Caco-2 (cell line): Measurements from ENCODE around the gene HOXA2. TPM values are rescaled to one million over a fixed set of nuclear protein-coding genes. Genes with fewer than 3 reads are reported as not detected.
A peak's percentile ranks its signal among the peaks of the same experiment; 100 is the strongest.

ENCODE experiments used
- BruUV-seq: library from RNA; stranded (reverse); fragments of 400-500 nt; replicated peaks from 2 replicates; lab custom pipeline; 2021; lab: Mats Ljungman, UMichigan
- CTCF ChIA-PET: fragments of 300-600 bp; sonication (Branson Sonifier 250); formaldehyde crosslinking; loops from one replicate; lab custom pipeline; 2022; ENCODE audit warnings: antibody characterized with exemption; lab: Charles Lee
- POLR2A ChIA-PET: fragments of 300-600 bp; sonication (Branson Sonifier 250); formaldehyde crosslinking; loops from one replicate; lab custom pipeline; 2022; ENCODE audit warnings: antibody characterized with exemption; lab: Charles Lee
- DNase-seq, 2 experiments: peaks; one replicate each; pipeline versions ENCODE4 v3.0.0 to v3.0.0-alpha.2; 2020 to 2022
- H3K27me3 ChIP-seq: replicated peaks from 2 replicates; pipeline ENCODE4 v1.6.0; 2011; ENCODE audit warnings: low read length; ENCODE audit not compliant: control insufficient read depth, insufficient read depth
- H3K36me3 ChIP-seq: 2 replicates; pipeline ENCODE4 v1.5.1; 2011; ENCODE audit warnings: low read length; ENCODE audit not compliant: control insufficient read depth, insufficient read depth
- H3K4me1 ChIP-seq: fragments of 250-450 bp; sonication (Bioruptor Pico); 2 replicates; pipeline ENCODE4 v1.5.1; 2020; ENCODE audit warnings: mild to moderate bottlenecking
- H3K4me3 ChIP-seq: 2 replicates; pipeline ENCODE4 v1.5.1; 2011; ENCODE audit warnings: low read depth, mild to moderate bottlenecking, control low read depth, low read length
- H3K9me3 ChIP-seq: fragments of 250-450 bp; sonication (Bioruptor Pico); 2 replicates; pipeline ENCODE4 v1.5.1; 2020; ENCODE audit warnings: mild to moderate bottlenecking, moderate library complexity
- H3K27ac Mint-ChIP-seq: one replicate; pipeline ENCODE4 v1.8.0; 2022; ENCODE audit warnings: mixed read lengths; ENCODE audit not compliant: unreplicated experiment
- H3K27me3 Mint-ChIP-seq: one replicate; pipeline ENCODE4 v1.8.0; 2022; ENCODE audit warnings: mixed read lengths; ENCODE audit not compliant: insufficient read depth, unreplicated experiment
- H3K36me3 Mint-ChIP-seq: one replicate; pipeline ENCODE4 v1.8.0; 2022; ENCODE audit warnings: mild to moderate bottlenecking, mixed read lengths; ENCODE audit not compliant: insufficient read depth, unreplicated experiment
- H3K4me1 Mint-ChIP-seq: one replicate; pipeline ENCODE4 v1.8.0; 2022; ENCODE audit warnings: low read depth, mixed read lengths; ENCODE audit not compliant: unreplicated experiment
- H3K4me3 Mint-ChIP-seq: one replicate; pipeline ENCODE4 v1.8.0; 2022; ENCODE audit warnings: mild to moderate bottlenecking, moderate library complexity, mixed read lengths; ENCODE audit not compliant: unreplicated experiment
- H3K9me3 Mint-ChIP-seq: one replicate; pipeline ENCODE4 v1.8.0; 2022; ENCODE audit warnings: mixed read lengths; ENCODE audit not compliant: unreplicated experiment
- CTCF ChIP-seq, 2 experiments: fragments of 200-600 bp in 1 of 2; IDR thresholded peaks; 1 replicate in 1 of 2; 2 replicates in 1 of 2; pipeline versions ENCODE4 v1.5.1 to v1.8.0; 2011 to 2022; ENCODE audit warnings: antibody characterized with exemption in 1 of 2, control low read depth in 1 of 2, inconsistent platforms in 1 of 2, low read depth in 1 of 2, low read length in 1 of 2, mild to moderate bottlenecking in 1 of 2, moderate library complexity in 1 of 2; ENCODE audit not compliant: insufficient read depth in 1 of 2, severe bottlenecking in 1 of 2, unreplicated experiment in 1 of 2
- intact Hi-C: fragments of 100-400 bp; cut with micrococcal nuclease; formaldehyde crosslinking; loops from one replicate; pipeline ENCODE4 v1.10.0; 2022; ENCODE audit not compliant: unreplicated experiment
- total RNA-seq: library from RNA; stranded (reverse); gene quantifications from 2 replicates; pipeline ENCODE4 v1.2.3, GENCODE V29; 2022

HOXA2 gene
- total RNA-seq, 1 experiment from 2014 or later = 1.5 TPM

DNA sequence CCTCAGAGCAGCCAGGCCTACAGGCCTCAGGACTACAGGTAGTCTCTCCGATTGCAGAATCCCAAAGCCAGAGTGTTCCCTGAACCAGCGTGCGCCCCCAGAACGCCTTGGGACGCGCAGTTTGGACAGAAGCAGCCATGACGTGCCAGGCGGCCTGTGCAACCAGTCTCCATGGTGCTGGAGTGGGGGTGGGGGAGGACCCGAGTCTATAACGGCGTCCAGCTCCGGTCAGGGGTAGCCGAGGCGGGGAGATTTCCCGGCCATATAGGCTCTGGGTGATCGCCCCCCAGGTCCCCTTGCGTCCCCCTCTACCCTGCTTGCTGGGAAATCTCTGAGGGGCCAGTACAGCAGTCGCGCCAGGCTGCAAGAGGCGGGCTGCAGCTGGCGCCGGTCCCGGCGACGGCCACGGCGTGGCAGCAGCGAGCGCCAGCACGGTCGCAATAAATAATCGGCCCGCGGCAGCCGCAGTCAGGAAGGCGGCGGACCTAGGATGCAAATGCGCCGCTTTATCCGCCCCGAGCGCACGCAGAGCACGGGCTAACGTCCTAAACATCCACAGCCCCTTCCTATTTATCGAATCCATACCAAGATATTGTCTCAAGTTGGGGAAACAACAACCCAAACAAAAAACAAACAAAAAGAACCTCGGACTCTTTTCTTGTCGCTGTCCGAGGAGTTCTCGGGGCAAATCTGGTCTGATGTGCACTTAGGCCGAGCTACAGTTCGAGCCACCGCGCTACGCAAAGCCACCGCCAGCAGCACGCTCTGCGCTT, 48.3 kb upstream of the HOXA2 start:
- Histone ChIP-seq H3K4me3 (peak overlapping the region; percentile 68), H3K4me1 (peaks cover 27% of the 10 kb centered on the region), H3K36me3 (no peaks in the 10 kb centered on the region; the same call in 1 of the 2 replicates), H3K27me3 (no peaks in the 10 kb centered on the region), H3K9me3 (no peaks in the 10 kb centered on the region)
- no peaks in the 10 kb centered on the region for H3K9me3 Mint-ChIP-seq
- intact Hi-C loops = loop anchor here (1.0 kb wide), 1 partner anchor 11 kb away; no protein-coding TSS in a partner anchor
- no peaks in the 10 kb centered on the region for H3K27me3 Mint-ChIP-seq
- TF ChIP-seq CTCF (IDR thresholded peaks at IDR 0.05; ENCODE audit: insufficient read depth in 1 of 2, low read depth in 1 of 2, low read length in 1 of 2, severe bottlenecking in 1 of 2, unreplicated experiment in 1 of 2) = peak; percentile 76 to 92
- no peaks in the 10 kb centered on the region for H3K4me1 Mint-ChIP-seq
- peaks cover 19% of the 10 kb centered on the region for H3K36me3 Mint-ChIP-seq
- peak; percentile 62 to 85 for DNase-seq
- ChIA-PET CTCF (interaction anchor here (0.5 to 4.0 kb wide), 13 partner anchors 11 to 470 kb away, joined by 3 to 40 read pairs (median 3); partner anchors contain the start of genes HOXA4 and HOXA9), POLR2A (interaction anchor here (1.0 kb wide), 2 partner anchors 10 to 35 kb away, joined by 4 to 5 read pairs; no protein-coding TSS in a partner anchor)
- H3K27ac Mint-ChIP-seq = peak overlapping the region; percentile 82
- no TSS peak for BruUV-seq
- H3K4me3 Mint-ChIP-seq = peak overlapping the region; percentile 94

GRCh38 chr7:27149842-27150567, 47.5 kb upstream of the HOXA2 start:
- Mint-ChIP-seq H3K27ac (peak overlapping the region; percentile 82), H3K9me3 (no peaks in the 10 kb centered on the region), H3K36me3 (peaks cover 18% of the 10 kb centered on the region), H3K4me3 (peak overlapping the region; percentile 94), H3K27me3 (no peaks in the 10 kb centered on the region), H3K4me1 (no peaks in the 10 kb centered on the region)
- TF ChIP-seq CTCF (IDR thresholded peaks at IDR 0.05; ENCODE audit: insufficient read depth in 1 of 2, low read depth in 1 of 2, low read length in 1 of 2, severe bottlenecking in 1 of 2, unreplicated experiment in 1 of 2) = no peak
- Histone ChIP-seq H3K4me3 (peak overlapping the region; percentile 68), H3K9me3 (no peaks in the 10 kb centered on the region), H3K27me3 (no peaks in the 10 kb centered on the region), H3K36me3 (no peaks in the 10 kb centered on the region; the same call in none of the 2 replicates), H3K4me1 (peaks cover 27% of the 10 kb centered on the region)
- BruUV-seq = no TSS peak
- POLR2A ChIA-PET = interaction anchor here (0.5 to 1.0 kb wide), 2 partner anchors 34 to 989 kb away, joined by 4 to 6 read pairs; no protein-coding TSS in a partner anchor
- CTCF ChIA-PET = interaction anchor here (0.6 to 4.0 kb wide), 7 partner anchors 11 to 768 kb away, joined by 3 to 40 read pairs (median 3); partner anchors contain the start of gene HOXA9
- intact Hi-C loops = no loop called here
- no peak for DNase-seq
